Epithelial cell of esophagus (primary cell): Measurements from ENCODE around the gene MAMSTR.

Source experiments
- DNase-seq: peaks from one replicate; pipeline ENCODE4 v3.0.0; 2010; ENCODE audit warnings: low read depth
- H3K4me3 ChIP-seq: 2 replicates; pipeline ENCODE4 v1.5.1; 2011; ENCODE audit warnings: mild to moderate bottlenecking, low read length, control low read depth
- CTCF ChIP-seq: IDR thresholded peaks from 2 replicates; pipeline ENCODE4 v1.5.1; 2011; ENCODE audit warnings: low read depth, mild to moderate bottlenecking, low read length, control low read depth, inconsistent platforms; ENCODE audit not compliant: insufficient read depth; ENCODE audit errors: missing control alignments

The MAMSTR gene

DNA sequence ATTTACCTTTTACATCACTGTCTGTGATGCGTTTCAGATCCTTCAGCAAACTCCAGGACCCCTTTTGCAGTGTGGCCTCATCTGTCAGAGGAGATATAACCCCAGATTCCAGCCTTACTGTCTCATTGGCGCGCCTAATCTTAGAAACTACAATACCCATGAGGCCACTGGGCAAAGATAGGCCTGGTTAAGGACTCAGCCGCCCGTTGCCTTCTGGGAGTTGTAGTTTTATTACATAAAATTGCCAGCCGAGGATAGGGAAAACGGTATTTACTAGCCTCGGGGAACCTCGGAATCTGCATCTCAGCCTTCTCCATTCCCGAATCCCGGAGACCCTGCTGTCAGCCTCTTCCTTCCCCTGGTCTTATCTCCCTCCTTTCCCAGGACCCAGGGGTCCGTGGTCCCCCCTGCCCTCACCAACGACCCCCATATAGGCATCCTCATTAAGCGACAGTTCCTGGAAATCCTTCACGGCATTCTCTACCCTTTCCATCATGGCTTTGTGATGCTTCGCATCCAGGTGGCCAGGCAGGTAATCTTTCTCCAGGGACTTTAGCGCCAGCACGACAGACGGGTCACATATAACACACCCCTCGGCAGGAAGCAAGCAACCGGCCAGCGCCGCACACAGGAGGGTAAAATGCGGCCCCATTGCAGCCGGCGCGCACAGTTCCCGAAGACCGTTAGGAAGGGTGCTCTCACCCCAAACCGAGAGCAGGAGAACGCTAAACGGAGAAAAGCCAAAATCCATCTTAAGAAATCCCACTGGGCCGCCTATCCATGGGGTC, 25.9 kb upstream of the MAMSTR start:
- peak; percentile 74 for DNase-seq
- TF ChIP-seq CTCF = no peak
- no peak overlapping the region for H3K4me3 ChIP-seq

- no peak for TF ChIP-seq CTCF
- no peak overlapping the region for H3K4me3 ChIP-seq
- no peak for DNase-seq
These were observed 22.6 kb upstream of the MAMSTR start for GRCh38 chr19:48742096-48742495.

DNA sequence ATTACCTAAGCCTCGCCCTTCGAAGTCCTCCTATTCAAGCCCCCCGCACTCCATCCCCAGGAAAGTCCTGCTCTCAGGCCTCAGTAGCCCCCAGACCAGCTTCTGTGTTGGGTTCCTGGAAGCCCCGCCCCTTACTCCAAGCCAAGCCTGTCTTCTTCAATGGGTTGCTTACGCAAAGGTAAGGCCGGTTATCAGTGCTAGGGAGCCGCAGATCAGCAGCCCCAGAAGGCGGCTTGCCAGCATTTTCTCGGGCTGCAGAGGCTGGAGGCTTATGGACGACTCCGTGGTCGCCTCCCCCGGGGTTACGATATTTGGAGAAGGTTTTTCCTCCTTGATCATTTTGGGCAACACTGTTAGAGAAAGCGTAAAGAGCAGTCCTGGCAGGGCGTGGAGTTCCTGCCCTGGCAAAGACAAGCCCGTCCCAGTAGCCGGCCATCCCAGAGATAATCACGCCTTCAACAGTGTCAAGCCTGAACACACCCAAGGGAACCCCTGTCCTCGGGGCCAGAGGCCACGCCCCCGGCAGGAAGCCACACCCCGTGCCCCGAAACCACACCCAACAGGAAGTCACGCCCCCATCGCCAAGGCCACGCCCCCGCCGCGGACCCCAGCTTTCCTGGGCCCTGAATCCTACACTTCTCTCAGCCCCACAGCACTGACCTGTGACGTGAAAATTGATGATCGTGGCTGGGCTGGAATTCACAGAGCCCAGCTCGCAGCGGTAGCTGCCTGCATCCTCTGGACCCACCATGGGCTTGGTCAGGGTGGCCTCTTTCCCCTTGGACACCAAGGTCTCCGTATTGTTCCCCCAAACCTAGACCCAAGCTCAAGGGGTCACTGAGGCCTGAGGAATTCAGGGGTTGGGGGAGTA, 21.8 kb upstream of the MAMSTR start:
- no peak for TF ChIP-seq CTCF
- no peak overlapping the region for H3K4me3 ChIP-seq
- DNase-seq = peak; percentile 43

- DNase-seq = no peak
- peak within 1 kb of the TSS; percentile 32 for H3K4me3 ChIP-seq
- TF ChIP-seq CTCF = no peak
These were observed 20.8 kb upstream of the MAMSTR start, which contains the start of gene RASIP1 for GRCh38 chr19:48740164-48740972. Gene RASIP1, minus strand, starts transcription at chr19:48740610. Its CDS starts 328 bp downstream, at chr19:48740282.

DNA sequence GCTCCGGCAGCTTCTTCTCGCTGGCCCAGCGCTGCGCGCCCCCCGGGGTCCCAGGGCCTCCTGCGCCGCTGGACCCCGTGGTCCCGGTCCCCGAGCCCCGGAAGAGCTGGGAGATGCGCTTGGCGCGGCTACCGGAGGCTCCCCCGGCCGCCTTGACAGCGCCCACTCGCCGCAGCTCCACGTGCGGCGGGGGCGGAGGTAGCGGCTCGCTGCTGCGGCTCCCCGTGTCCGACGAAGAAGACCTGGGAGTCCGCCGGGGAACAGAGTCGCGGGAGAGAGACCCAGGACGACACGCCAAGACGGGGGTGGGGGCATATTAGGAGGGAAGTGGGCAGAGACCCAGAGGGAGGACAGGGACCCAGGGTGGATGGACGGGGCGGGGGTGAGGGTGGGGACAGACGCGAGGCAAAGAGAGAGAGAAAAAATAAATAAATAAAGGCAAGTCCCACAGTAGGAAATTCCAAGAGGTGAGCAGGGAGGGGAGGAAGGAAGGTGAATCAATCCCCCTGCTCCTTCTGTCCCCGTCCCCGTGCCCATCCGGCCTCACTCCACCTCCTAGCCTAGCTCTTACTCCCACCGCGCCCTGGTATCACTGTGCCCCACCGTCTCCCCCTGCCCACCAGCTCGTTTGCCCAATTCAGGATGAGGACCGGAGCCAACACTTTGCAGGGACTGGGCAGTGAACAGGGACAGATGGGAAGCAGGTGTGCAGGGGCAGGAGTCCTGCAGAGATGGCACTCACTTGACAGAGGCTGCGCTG, 20.1 kb upstream of the MAMSTR start:
- TF ChIP-seq CTCF = no peak
- H3K4me3 ChIP-seq = peak overlapping the region; percentile 32

DNA sequence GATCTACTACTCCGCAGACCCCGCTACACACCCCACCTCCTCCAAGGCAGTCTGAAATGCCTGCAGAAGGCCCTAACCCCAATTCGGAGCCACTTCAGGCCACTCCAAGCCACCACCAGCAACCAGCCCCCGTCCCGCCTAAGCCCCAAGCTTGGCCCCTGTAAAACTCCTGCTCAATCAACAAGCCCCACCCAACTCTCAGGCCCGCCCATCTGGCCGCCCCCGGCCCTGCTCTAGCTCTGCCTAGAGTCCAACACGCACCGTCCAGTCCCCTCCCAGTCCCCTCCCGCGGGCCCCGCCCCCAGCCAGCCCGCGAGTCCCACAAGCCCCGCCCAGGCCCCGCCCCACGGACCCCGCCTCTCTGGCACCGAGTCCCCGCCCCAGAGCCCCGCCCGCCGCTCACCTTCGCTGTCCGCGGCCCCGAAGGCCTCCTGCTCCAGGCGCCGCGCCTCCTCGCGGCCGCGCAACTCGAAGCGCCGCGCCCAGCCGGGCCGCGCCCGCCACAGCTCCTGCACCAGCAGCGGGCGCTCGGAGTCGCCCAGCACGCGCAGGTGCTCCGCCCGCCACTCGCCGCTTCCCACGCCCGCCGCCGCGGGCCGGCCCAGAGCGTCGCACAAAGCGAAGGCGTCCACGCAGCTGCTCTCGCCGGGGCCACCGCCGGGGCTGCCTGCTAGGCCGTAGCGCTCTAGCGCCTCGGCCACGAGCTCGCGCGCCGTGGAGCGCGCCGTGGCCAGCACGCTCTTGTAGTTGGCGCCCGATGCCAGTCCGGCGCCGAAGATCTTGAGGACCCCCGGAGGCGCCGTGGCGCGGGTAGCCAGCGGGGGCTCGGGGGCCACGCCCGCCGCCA, 19.3 kb upstream of the MAMSTR start:
- TF ChIP-seq CTCF = peak; percentile 9
- peak overlapping the region; percentile 32 for H3K4me3 ChIP-seq
- DNase-seq = peak; percentile 95

More for the DNA sequence above, 20.1 kb upstream of the MAMSTR start:
- DNase-seq = no peak
